ENCODE data around the gene DDI1.

DNA sequence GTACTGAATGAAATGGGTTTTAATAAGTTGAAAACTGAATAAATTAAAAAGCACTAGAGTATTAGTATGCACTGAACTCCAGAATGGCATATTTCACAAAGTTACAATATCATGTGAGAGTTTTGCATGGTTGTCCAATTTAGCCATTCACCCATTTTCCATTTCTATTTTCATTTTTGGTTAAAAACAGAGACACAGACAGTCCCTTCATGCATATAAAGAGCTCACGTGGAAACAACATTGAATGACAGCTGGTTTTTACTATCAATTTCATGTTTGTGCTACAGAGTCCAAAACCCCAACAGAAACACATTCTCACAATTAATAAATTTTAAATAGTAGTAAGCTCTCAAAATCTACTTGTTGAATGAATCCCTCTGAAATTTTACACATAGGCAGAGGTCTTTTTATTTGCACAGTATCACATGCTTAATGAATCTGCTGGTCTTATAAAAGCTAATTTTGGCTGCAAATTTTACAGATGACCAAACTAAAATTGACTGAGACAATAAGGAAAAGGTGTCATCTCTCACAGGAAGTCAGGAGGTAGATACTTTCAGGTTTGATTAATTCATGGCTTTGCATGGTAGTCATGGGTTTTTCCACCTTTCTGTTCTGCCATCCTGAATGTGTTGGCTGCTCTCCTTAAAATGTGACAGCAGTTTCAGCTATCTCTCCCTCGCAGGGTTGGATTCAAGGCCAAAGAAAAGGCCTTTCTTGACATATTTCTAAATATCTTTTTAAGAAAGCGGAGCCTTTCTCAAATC lies 20.6 kb upstream of the DDI1 start:
- TF ChIP-seq, protein P1, sequence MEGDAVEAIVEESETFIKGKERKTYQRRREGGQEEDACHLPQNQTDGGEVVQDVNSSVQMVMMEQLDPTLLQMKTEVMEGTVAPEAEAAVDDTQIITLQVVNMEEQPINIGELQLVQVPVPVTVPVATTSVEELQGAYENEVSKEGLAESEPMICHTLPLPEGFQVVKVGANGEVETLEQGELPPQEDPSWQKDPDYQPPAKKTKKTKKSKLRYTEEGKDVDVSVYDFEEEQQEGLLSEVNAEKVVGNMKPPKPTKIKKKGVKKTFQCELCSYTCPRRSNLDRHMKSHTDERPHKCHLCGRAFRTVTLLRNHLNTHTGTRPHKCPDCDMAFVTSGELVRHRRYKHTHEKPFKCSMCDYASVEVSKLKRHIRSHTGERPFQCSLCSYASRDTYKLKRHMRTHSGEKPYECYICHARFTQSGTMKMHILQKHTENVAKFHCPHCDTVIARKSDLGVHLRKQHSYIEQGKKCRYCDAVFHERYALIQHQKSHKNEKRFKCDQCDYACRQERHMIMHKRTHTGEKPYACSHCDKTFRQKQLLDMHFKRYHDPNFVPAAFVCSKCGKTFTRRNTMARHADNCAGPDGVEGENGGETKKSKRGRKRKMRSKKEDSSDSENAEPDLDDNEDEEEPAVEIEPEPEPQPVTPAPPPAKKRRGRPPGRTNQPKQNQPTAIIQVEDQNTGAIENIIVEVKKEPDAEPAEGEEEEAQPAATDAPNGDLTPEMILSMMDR (conservative IDR thresholded peaks at IDR 0.05) = no peak
- TF ChIP-seq ZFX (IDR thresholded peaks at IDR 0.05) = no peak
